ENCODE results near the gene NCKAP1.

Gene NCKAP1

DNA sequence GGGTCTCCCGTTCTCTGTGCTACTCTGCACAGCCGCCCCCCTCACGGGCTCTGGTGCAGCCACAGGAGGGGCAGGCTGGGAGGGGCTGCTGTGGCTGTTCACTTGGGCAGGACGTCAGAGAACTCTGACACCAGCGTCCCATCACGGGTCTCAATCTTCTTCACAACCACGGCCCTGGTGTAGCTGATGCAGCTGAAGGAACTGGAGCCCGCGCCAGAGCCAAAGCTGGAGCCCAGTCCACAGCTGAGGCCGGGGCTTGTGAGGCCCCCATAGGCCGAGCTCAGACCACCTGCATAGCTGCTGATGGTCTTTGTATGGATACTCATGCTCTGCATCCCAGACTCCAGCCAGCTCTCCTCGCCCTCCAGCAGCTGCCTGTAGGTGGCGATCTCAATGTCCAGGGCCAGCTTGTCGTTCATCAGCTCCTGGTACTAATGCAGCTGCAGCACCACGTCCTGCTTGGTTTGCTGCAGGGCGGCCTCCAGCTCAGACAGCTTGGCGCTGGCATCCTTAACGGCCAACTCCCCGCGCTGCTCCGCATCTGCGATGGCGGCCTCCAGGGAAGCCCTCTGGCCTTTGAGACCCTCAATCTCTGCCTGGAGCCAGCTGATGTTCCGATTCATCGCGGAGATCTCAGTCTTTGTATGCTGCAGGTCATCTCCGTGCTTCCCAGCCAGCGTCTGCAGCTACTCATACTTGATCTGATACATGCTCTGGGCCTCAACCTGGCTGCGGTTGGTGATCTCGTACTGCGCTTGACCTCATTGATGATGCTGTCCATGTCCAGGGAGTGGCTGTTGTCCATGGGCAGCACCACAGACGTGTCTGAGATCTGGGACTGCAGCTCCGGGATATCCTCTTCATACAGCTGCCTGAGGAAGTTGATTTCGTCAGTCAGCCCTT, 32.9 kb upstream of the NCKAP1 start:
- no peak overlapping the region for H3K4me3 ChIP-seq (ENCODE audit: low read length)
- TF ChIP-seq CTCF (IDR thresholded peaks at IDR 0.05; ENCODE audit: low read length), result no peak
- no peak for TF ChIP-seq EZH2 (optimal IDR thresholded peaks at IDR 0.05; ENCODE audit: low read depth, low read length)
- no peak for TF ChIP-seq EZH2phosphoT487 (IDR thresholded peaks at IDR 0.05; ENCODE audit: low read length)
- DNase-seq, result no peak

GRCh38 chr2:183069174-183069573, 30.9 kb upstream of the NCKAP1 start:
- TF ChIP-seq EZH2 (optimal IDR thresholded peaks at IDR 0.05; ENCODE audit: low read depth, low read length), result no peak
- TF ChIP-seq EZH2phosphoT487 (IDR thresholded peaks at IDR 0.05; ENCODE audit: low read length), result no peak
- no peak for TF ChIP-seq CTCF (IDR thresholded peaks at IDR 0.05; ENCODE audit: low read length)
- H3K4me2 ChIP-seq (ENCODE audit: low read depth, low read length), result no peak overlapping the region
- H3F3A ChIP-seq (ENCODE audit: insufficient read depth, low read length), result no peaks in the 10 kb centered on the region
- no peak for DNase-seq
- H4K20me1 ChIP-seq (ENCODE audit: insufficient read depth, low read length), result no peaks in the 10 kb centered on the region
- H3K9me2 ChIP-seq (replicated peaks; ENCODE audit: insufficient read depth, low read length), result no peaks in the 10 kb centered on the region
- no peaks in the 10 kb centered on the region for H3K4me1 ChIP-seq (ENCODE audit: low read length)
- H3K79me2 ChIP-seq (ENCODE audit: low read length), result no peaks in the 10 kb centered on the region
- no peaks in the 10 kb centered on the region for H3K36me3 ChIP-seq (replicated peaks; ENCODE audit: insufficient read depth, low read length)
- H3K9me3 ChIP-seq (replicated peaks; ENCODE audit: insufficient read depth, low read length), result no peaks in the 10 kb centered on the region; the same call in 1 of the 2 replicates
- no peak overlapping the region for H3K27ac ChIP-seq (ENCODE audit: low read length)
- H3K4me3 ChIP-seq (ENCODE audit: low read length), result no peak overlapping the region
- H3K9ac ChIP-seq (ENCODE audit: low read length), result no peak overlapping the region
- no peak overlapping the region for H2AFZ ChIP-seq (ENCODE audit: low read length)
- H3K27me3 ChIP-seq (replicated peaks; ENCODE audit: insufficient read depth, low read length), result no peaks in the 10 kb centered on the region

More for the DNA sequence above, 32.9 kb upstream of the NCKAP1 start:
- H3K9me2 ChIP-seq (replicated peaks; ENCODE audit: insufficient read depth, low read length), result no peaks in the 10 kb centered on the region
- H3K27ac ChIP-seq (ENCODE audit: low read length), result no peak overlapping the region
- H3K36me3 ChIP-seq (replicated peaks; ENCODE audit: insufficient read depth, low read length), result no peaks in the 10 kb centered on the region
- no peaks in the 10 kb centered on the region for H3K27me3 ChIP-seq (replicated peaks; ENCODE audit: insufficient read depth, low read length)
- H4K20me1 ChIP-seq (ENCODE audit: insufficient read depth, low read length), result no peaks in the 10 kb centered on the region
- H3K79me2 ChIP-seq (ENCODE audit: low read length), result no peaks in the 10 kb centered on the region
- H3K4me1 ChIP-seq (ENCODE audit: low read length), result no peaks in the 10 kb centered on the region
- H2AFZ ChIP-seq (ENCODE audit: low read length), result no peak overlapping the region
- no peaks in the 10 kb centered on the region for H3K9me3 ChIP-seq (replicated peaks; ENCODE audit: insufficient read depth, low read length)
- H3K9ac ChIP-seq (ENCODE audit: low read length), result no peak overlapping the region
- H3F3A ChIP-seq (ENCODE audit: insufficient read depth, low read length), result no peaks in the 10 kb centered on the region
- no peak overlapping the region for H3K4me2 ChIP-seq (ENCODE audit: low read depth, low read length)

GRCh38 chr2:183068561-183068960, 30.3 kb upstream of the NCKAP1 start:
- no peak overlapping the region for H2AFZ ChIP-seq (ENCODE audit: low read length)
- no peaks in the 10 kb centered on the region for H3K36me3 ChIP-seq (replicated peaks; ENCODE audit: insufficient read depth, low read length)
- H3K27ac ChIP-seq (ENCODE audit: low read length), result no peak overlapping the region
- no peaks in the 10 kb centered on the region for H3F3A ChIP-seq (ENCODE audit: insufficient read depth, low read length)
- no peak for TF ChIP-seq CTCF (IDR thresholded peaks at IDR 0.05; ENCODE audit: low read length)
- no peak for TF ChIP-seq EZH2 (optimal IDR thresholded peaks at IDR 0.05; ENCODE audit: low read depth, low read length)
- TF ChIP-seq EZH2phosphoT487 (IDR thresholded peaks at IDR 0.05; ENCODE audit: low read length), result no peak
- no peaks in the 10 kb centered on the region; the same call in 1 of the 2 replicates for H3K9me3 ChIP-seq (replicated peaks; ENCODE audit: insufficient read depth, low read length)
- no peaks in the 10 kb centered on the region for H4K20me1 ChIP-seq (ENCODE audit: insufficient read depth, low read length)
- H3K79me2 ChIP-seq (ENCODE audit: low read length), result no peaks in the 10 kb centered on the region
- H3K4me2 ChIP-seq (ENCODE audit: low read depth, low read length), result no peak overlapping the region
- H3K4me3 ChIP-seq (ENCODE audit: low read length), result no peak overlapping the region
- H3K9ac ChIP-seq (ENCODE audit: low read length), result no peak overlapping the region
- DNase-seq, result no peak
- H3K9me2 ChIP-seq (replicated peaks; ENCODE audit: insufficient read depth, low read length), result no peaks in the 10 kb centered on the region
- no peaks in the 10 kb centered on the region for H3K27me3 ChIP-seq (replicated peaks; ENCODE audit: insufficient read depth, low read length)
- no peaks in the 10 kb centered on the region for H3K4me1 ChIP-seq (ENCODE audit: low read length)

Measured in MM.1S (cell line).